Ammon's horn (tissue), 1 donor: ENCODE data around the gene IGFL1.
"Not testable (repeated sequence)": the region's sequence is repeated elsewhere in the genome, so short reads cannot be mapped to it uniquely, and the experiment has no call there.

ENCODE experiments used
- DNase-seq: peaks from one replicate; pipeline ENCODE4 v3.0.0-alpha.2; 2016; ENCODE audit warnings: low spot score

IGFL1 gene

GRCh38 chr19:46202426-46202825 is 27.1 kb upstream of the IGFL1 start:
- DNase-seq, result no peak

GRCh38 chr19:46202872-46203860 is 26.4 kb upstream of the IGFL1 start:
- no peak for DNase-seq

GRCh38 chr19:46204008-46204407 is 25.5 kb upstream of the IGFL1 start:
- DNase-seq, result no peak

- no peak for DNase-seq
Observed at GRCh38 chr19:46205183-46205984, 24.2 kb upstream of the IGFL1 start.

GRCh38 chr19:46206176-46206575 is 23.4 kb upstream of the IGFL1 start:
- no peak for DNase-seq

GRCh38 chr19:46206682-46207081 is 22.9 kb upstream of the IGFL1 start:
- no peak for DNase-seq

- not testable (repeated sequence) for DNase-seq
Observed at GRCh38 chr19:46207858-46208257, 21.7 kb upstream of the IGFL1 start.

GRCh38 chr19:46209051-46209450 is 20.5 kb upstream of the IGFL1 start:
- DNase-seq, result no peak

- no peak for DNase-seq
Observed at GRCh38 chr19:46209472-46209871, 20.1 kb upstream of the IGFL1 start.

GRCh38 chr19:46210669-46211068 is 18.9 kb upstream of the IGFL1 start:
- DNase-seq, result no peak

GRCh38 chr19:46211201-46211881 is 18.2 kb upstream of the IGFL1 start:
- no peak for DNase-seq

GRCh38 chr19:46212592-46212991 is 16.9 kb upstream of the IGFL1 start:
- not testable (repeated sequence) for DNase-seq

GRCh38 chr19:46213156-46213555 is 16.4 kb upstream of the IGFL1 start:
- DNase-seq, result no peak

GRCh38 chr19:46213806-46214205 is 15.7 kb upstream of the IGFL1 start:
- DNase-seq, result no peak

GRCh38 chr19:46216612-46217011 is 12.9 kb upstream of the IGFL1 start:
- no peak for DNase-seq

GRCh38 chr19:46217476-46217875 is 12.1 kb upstream of the IGFL1 start:
- no peak for DNase-seq

GRCh38 chr19:46218160-46218559 is 11.4 kb upstream of the IGFL1 start:
- DNase-seq, result no peak

- no peak for DNase-seq
Observed at GRCh38 chr19:46220038-46220615, 9.4 kb upstream of the IGFL1 start.

- no peak for DNase-seq
Observed at GRCh38 chr19:46221152-46221551, 8.4 kb upstream of the IGFL1 start.

GRCh38 chr19:46221981-46222610 is 7.4 kb upstream of the IGFL1 start:
- no peak for DNase-seq

- DNase-seq, result not testable (repeated sequence)
Observed at GRCh38 chr19:46223787-46224186, 5.8 kb upstream of the IGFL1 start.
